ENCODE data around the gene EIF2B4. TPM values are rescaled to one million over a fixed set of nuclear protein-coding genes. Genes with fewer than 3 reads are reported as not detected.

Gene EIF2B4
- polyA plus RNA-seq, 12 donors: 29.0 to 37.7 (median 32.5) TPM; not detected in 1

- peak; percentile 46 for DNase-seq
Observed at GRCh38 chr2:27379836-27380625, 9.9 kb upstream of the EIF2B4 start.

GRCh38 chr2:27379383-27379835 is 9.3 kb upstream of the EIF2B4 start:
- DNase-seq: no peak

GRCh38 chr2:27378809-27379290 is 8.7 kb upstream of the EIF2B4 start:
- DNase-seq: no peak

GRCh38 chr2:27378096-27378808 is 8.1 kb upstream of the EIF2B4 start:
- no peak for DNase-seq

- DNase-seq: no peak
Observed at GRCh38 chr2:27377618-27378095, 7.5 kb upstream of the EIF2B4 start.

GRCh38 chr2:27376866-27377617 is 6.9 kb upstream of the EIF2B4 start:
- no peak for DNase-seq

GRCh38 chr2:27376151-27376865 is 6.2 kb upstream of the EIF2B4 start:
- no peak for DNase-seq

GRCh38 chr2:27375513-27376099 is 5.5 kb upstream of the EIF2B4 start:
- no peak for DNase-seq

GRCh38 chr2:27373567-27373966 is 3.4 kb upstream of the EIF2B4 start:
- no peak for DNase-seq

- DNase-seq: no peak
Observed at GRCh38 chr2:27372937-27373336, 2.8 kb upstream of the EIF2B4 start.

- peak; percentile 33 for DNase-seq
Observed at GRCh38 chr2:27370816-27371620, 880 bp upstream of the EIF2B4 start.

- no peak for DNase-seq
Observed at GRCh38 chr2:27369471-27370025, 590 bp downstream of the EIF2B4 start.

- DNase-seq: no peak
Observed at GRCh38 chr2:27363933-27364332, 6.2 kb downstream of the EIF2B4 start.

- DNase-seq: no peak
Observed at GRCh38 chr2:27362678-27363420, 7.3 kb downstream of the EIF2B4 start.

- peak; percentile 96 for DNase-seq
Observed at GRCh38 chr2:27356382-27357181, 13.6 kb downstream of the EIF2B4 start, which contains the start of gene GTF3C2. GTF3C2 (minus strand) TSS chr2:27356764; CDS start chr2:27343554, 13,210 bp downstream.

GRCh38 chr2:27356056-27356381 is 14.1 kb downstream of the EIF2B4 start:
- no peak for DNase-seq

- DNase-seq: no peak
Observed at GRCh38 chr2:27354597-27354927, 15.6 kb downstream of the EIF2B4 start.
